Midbrain (tissue), 1 donor: ENCODE data around the gene NCOA4.
"Not testable (repeated sequence)": the region's sequence is repeated elsewhere in the genome, so short reads cannot be mapped to it uniquely, and the experiment has no call there.

Source experiments
- DNase-seq: peaks from one replicate; lab custom pipeline; 2025; lab: John Stamatoyannopoulos, UW

The NCOA4 gene

DNA sequence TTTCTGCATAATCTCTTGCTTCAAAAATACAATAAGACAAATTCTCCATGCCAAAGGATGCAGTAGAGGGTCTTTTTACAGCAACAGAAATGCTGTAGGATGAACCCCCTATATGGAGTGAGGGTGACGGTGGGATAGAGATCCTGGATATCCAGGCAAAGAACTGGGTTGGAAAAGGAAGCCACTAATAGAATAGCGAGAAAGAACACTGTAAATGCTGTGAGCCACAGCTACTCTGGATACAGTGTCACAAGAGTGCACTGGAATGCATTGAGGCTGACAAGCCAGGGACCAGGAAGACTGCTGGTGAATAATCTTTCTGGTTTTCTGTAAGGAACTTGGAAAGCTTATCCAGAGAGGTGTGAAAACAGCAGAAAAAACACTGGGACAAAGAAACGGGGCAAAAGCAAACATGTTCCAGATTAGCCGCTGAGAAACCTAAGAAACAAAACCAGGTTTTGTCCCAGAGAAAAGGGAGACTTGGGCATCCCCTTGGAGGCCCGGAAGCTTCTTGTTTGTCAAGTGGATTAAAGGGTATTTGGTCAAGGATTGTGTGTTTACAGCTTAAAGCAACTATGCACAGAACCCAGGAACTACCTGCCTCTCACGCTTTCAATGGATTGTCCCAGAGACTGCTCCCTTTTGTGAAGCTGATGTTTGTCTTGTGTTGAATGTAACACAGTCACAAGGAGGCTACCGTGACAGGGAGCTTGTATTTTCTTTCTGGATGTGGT lies 21.8 kb upstream of the NCOA4 start:
- no peak for DNase-seq

DNA sequence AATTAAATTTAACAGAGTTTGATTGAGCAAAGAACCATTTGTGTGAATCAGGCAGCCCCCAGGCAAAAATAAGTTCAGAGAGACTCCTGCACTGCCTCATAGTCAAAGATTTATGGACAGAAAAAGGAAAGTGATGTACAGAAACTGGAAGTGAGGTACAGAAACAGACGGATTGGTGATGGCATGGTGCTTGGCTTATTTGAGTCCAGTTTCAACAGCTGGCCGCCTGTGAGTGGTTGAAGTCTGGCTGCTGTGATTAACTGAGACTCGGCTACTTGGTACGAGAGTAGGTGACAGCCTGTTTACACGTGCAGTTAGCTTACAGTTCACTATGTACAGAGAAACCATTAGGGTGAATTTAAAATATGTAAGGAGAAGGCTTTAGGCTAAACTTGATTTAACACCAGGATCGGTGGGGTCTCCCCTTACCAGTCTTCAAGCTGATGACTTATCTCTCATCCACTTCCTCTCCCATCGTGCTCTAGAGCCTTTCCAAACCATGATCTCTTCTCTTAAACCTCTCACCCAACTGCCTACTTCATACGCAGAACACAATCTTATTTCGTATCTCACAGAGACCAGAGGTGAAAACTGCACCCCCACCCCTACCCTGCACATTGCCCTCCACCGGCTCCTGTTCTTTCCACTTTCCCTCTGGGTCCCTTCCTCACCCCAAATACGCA lies 20.7 kb upstream of the NCOA4 start:
- DNase-seq: no peak

DNA sequence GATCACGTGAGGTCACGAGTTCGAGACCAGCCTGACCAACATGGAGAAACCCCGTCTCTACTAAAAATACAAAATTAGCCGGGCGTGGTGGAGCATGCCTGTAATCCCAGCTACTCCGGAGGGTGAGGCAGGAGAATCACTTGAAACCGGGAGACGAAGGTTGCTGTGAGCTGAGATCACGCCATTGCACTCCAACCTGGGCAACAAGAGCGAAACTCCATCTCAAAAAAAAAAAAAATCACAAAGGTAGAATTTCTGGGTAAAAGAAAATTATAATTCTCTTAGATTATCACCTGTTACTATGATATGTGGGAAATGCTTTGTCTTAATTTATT lies 19.0 kb upstream of the NCOA4 start:
- DNase-seq: not testable (repeated sequence)

DNA sequence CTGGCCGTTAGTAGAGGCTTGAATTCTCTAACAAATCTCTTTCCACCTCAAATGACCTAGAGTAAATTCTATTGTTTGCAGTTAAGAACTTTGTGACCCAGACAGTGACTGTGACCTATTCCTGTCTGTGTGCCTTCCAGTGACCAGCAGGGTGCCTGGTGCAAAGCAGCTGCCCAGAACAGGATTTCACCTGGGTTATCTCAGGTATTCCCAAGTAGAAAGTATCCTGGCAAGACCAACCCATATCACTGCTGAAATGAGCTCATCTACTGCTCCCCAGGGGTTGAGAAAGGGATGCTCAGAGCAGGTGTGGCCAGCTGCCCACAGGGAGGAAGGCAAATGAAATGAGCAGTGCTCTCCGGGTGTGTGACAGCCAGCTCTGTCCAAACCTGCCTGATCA lies 17.7 kb upstream of the NCOA4 start:
- no peak for DNase-seq

DNA sequence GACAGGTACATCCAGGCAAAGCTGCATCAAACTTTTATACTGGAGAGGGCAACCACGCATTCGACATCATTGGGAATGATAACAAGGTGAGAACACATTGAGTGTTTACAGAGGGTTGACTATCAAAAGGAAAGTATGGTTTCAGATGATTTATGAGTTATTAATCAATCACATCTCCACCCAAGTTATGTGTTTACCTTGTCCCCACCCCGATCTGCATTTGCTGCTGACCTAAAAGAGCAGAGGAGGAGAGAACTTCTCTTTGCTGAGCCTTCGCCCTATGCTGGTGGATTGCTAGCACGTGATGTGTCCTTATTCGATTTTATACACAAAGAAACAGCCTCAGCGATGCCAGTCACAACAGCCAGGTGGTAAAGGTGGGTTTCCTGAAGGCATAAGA lies 15.8 kb upstream of the NCOA4 start, which contains the start of gene MSMB:
TSS of gene MSMB (minus strand) at position 9 of the 400 bp plus-strand sequence. CDS start 32 bp downstream, outside the sequence.
- no peak for DNase-seq

DNA sequence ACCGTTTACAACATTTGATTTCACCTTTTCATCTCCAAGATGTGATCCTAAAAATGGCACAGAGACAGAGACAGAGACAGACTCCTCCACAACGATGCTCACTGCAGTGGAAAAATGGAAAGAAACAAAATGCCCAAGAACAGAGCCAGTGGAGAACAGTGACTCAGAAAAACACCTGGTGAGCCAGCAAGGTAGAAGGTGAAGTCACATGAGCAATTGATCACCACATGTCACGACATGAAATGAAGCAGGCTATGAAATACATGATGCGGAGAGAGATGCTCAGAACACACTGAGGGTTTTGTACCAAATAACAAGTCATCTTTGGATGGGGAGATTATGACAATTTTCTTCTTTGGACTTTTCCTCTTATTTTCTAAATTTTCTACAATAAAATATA lies 12.1 kb upstream of the NCOA4 start:
- no peak for DNase-seq

DNA sequence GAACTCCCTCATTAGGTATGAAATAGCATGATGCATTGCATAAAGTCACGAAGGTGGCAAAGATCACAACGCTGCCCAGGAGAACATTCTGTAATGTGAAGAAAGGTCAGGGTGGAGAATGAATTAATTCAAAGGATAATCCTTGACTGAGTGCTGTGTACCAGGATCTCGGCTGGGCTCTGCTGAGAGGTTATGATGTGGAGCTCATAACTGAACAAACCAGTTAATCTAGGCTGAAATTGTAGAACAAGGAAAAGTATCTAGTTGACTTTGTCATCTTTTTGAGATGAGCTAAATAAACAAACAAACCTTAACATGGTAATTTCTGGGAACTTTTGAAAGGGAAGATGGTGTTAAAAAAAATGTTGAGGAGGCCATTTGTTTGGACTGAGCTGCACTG lies 9.6 kb upstream of the NCOA4 start:
- no peak for DNase-seq

DNA sequence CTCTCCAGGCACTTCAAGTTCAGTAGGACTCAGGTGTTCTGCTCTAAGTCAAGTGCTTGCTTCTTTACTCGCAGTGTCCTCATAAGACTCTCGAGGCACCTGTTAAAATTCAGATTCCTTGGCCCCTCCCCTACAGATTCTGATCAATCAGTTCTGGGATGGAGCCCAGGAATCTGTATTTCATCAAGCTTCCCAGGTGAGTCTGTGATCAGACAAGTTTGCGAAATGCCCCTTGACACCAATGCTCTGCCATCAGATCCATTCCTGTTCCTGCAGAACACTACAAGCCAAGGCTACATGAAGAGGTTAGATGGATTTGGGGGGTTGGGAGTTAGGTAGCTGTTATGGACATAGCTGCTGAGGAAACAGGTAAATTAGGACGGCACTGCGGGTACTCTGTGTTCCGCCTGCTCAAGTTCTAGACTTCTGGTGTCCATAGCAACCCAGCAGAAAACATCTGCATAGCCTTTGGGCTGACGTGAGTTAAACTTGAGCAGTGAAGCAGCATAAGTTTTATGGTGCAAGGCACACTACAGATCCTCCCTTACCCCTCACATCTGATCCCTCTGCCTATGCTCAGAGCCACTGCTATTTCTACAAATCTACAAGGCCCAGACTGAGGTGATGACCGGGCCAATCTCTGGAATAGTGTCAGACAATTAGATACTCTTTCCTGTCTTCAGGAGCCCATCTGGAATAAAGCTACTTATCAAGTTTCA lies 6.8 kb upstream of the NCOA4 start:
- DNase-seq: no peak

DNA sequence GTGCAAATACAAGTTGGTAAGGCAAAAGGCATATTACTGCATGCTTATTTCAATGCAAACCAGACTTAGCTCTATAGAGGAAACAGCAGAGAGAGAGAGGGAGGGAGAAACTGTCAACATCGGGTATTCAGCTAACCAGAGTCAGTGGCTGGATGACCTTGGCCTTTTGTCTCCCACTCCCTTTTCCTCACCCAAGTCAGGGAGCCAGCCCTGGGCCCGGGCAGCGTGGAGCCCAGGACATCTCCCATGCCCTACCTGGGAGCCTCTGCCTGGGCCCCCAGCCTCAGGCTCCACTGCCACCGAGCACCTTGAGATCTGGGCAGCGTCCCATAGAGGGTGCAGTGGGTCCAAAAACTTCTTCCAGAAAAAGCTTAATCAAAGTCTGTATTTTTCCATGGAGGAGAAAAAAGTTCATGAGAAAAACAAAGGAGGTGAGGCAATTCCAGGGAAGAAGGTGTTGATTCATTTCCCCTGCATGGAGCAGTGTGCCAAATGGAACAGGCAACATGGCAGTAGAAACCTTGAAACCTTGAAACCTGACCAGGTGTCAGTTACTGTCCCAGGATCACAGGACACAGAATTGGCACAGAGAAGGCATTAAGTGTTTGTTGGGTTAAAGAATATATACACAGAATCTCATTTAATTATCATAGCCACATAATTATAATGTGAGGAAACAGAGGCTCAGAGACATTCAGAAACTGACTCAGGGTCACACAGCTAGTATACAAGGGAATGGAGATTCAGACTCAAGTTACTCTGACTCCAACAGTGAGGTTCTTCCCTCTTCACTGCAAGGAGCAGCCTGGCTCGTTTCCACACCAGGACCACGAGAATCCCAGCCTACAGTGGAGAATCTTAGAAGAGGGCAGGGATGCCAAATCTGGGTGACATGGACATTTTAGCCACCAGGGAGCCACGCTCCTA lies 5.8 kb upstream of the NCOA4 start:
- no peak for DNase-seq

DNA sequence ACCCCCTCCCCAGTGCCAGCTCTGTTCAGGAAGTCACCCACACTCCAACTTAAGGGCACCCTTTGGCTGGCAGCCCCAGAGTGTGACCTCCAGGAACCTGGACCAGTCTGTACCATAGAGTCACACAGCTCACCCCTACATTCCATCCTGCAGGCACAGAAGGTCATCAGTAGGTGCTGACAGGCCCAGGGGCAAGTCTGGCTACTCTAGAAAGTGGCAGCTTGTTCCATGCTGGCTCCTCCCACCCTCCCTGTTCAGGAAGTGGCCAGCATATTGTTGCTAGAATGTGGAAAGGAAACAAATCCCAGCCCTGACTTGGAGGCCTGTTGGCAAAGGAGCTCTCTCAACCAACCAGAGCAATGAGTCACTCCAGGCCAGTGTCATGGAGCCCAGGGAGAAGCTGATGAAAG lies 3.2 kb upstream of the NCOA4 start:
- no peak for DNase-seq

DNA sequence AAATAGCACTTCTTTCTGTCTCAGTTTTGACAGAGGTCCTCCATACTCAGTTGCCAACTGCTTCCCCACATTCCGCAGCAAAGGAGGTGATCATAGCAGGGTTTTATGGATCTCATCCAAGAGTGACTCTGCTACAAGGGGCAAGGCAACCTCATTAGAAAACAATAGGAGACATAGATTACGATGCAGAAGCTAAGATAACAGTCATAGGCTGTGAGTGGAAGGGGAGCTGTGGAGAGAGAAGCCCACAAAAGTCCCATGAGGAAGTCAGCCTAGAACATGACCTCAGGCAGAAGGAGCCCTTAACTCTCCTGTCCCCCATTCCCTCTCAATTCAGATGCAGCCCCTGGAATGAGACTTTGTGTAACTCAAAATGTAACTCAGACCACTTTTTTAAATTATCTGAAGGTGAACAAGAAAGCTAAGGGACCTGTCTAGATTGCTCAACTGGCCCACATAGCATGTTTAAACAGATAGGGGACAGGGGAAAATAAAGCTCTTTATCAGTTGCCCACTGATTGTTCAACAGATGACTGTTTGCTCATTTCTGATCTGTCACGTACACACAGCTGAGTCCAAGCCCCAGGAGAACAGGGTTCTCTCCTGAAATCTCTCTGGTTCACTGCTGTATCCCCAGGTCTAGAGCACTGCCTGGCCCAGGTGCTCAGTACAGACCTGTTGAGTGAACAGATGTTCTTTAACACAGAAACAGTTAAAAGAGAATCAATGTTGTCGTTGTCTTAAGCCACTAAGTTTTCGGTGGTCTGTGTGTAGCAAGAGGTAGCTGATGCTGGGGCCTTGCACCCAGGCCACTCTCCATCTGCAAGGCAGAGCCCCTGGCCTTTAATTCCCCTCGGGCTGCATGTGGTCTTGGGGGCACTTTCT lies 1.5 kb upstream of the NCOA4 start:
- DNase-seq: no peak

DNA sequence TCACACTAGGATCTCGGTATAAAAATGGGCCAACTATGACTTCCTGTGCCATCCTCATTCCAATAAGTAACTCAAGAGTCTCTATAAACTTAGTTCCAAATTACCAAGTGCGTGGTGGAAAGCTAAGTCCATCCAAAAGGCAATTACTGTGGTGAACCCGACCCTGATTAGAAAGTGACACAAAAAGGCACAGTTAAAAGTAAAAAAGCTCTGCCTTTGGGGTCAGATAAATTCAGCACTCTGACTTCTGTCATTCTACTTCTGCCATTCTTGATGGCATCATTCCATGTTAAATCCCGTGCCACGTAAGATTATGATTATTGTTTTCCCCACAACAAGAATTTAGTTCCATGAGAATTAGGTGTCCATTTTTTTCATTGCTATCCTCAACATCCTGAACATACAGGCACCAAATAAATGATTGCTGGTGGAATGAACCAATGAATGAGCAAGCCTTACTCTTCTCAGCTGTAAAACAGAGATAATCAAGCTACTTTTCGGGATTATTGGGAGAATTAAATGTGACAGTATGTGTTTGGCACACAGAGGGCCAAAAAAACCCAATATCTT lies 877 bp downstream of the NCOA4 start:
- DNase-seq: no peak

DNA sequence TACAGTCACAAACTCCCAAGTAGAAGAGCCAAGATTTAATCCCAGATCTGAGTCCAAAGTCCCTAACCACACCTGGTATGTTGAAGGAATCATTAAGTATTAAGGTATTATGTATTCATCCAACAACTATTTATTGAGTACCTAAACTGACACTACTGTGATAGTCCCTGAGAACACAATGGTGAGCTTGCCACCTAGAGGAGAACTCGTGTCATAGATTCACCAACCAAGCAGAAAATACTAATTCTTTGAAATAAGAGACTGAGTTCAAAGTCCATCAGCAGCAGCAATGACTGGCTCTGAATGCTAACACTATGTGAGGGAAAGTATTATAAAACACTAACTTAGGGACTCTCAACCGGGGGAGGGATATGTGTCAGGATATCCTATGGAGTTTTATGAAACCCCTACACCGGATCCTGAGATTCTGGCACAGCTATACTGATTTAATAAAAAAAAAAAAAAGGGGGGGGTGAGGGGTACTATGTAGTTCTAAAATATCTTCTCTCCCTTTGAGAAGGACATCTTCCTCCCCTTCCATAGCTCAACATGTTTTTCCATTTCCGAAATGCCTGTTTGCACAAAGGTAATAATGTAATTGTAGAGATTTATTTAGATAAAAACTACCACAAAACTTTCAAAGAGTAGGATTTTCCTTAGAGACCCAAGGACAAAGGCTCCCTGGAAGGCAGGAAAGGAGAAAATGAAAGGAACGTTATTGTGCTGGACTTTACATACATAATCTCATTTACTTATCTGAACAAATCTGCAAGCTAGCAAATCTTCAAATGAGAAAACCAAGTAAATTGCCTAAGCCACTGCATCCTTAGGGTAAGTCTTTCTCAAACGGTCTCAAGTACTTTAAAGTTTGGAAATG lies 1.6 kb downstream of the NCOA4 start:
- DNase-seq: peak; percentile 21

DNA sequence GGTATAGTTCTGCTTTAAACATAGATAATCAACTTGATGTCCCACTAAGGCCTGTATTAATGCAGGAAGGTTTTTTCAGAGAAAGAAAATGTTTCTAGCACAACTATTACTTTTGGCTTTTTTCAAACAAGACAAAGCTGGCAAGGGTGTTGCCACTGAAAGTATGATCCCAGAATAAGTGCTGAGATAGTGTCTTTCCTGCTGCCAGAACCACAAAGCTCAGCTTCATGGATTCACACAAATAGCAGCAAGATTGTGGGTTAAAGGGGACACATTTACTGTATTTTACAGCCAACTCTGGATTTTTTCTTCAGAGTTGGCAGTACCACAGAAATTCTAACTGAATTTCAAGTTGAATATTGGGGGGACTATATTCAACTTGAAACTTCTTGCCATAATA lies 4.3 kb downstream of the NCOA4 start:
- no peak for DNase-seq

DNA sequence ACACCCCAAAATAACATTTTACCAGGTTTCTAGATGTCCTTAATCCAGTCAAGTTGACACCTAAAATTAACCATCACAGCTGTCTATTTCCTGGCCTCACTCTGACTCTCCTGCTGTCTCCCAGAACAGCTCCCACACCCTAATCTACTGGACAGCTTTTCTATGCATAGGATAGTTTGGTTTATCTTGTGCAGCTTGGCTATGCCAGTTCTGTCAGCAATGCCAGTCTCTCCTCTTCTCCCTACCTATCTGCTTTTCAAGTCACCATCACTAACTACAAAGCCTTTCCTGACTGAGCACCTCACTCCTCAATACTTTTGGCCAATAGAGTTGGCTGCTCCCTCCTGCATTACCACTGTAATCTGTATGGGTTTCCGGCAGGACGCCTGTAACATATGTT lies 5.0 kb downstream of the NCOA4 start:
- no peak for DNase-seq

DNA sequence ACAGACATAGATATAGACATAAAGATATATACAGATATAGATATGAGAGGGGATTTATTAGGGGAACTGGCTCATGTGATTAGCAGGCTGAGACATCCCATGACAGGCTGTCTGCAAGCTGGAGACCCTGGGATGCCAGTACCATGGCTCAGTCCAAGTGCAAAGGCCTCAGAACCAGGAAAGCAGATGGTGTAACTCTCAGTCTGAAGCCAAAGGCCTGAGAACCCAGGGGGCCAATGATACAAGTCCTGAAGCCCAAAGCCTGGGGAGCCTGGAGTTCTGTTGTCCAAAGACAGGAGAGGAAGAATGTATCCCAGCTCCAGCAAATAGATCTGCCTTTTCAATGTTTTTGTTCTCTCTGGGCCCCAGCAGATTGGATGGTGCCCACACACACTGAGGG lies 5.5 kb downstream of the NCOA4 start:
- DNase-seq: no peak

DNA sequence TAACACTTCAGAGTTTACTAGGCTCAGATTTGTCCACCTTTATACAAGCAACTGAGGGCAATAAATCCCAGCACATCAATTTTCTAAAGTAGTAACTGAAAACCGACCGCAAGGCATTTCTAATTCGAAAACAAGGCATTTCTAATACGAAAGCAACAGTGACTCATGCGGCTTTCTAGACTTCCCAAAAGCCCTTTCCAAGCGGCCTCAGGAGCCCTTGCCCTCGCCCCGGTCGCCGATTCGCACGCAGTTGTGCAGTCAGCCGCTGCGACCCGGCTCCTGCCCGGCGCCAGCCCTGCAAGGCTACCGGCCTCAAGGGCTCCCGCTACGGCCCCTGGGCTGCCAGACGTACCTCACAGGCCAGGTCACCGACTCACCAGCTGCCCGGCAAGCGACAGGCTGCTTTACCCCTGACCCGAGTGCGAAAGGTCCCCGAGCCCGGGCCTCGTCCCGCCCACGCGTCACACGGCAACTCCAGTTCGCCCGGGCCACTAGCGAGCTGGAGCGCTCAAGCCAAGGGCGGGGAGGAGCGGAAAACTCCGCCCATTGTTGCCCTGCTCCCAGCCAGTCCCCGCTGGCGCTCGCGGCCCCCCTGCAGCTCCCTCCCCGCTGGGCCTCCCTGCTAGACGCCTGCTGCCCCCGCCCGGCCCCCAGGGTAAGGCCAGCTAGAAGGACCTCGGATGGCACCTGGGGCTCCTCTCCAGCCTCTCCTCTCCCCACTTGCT lies 7.3 kb downstream of the NCOA4 start:
- peak; percentile 91 for DNase-seq

DNA sequence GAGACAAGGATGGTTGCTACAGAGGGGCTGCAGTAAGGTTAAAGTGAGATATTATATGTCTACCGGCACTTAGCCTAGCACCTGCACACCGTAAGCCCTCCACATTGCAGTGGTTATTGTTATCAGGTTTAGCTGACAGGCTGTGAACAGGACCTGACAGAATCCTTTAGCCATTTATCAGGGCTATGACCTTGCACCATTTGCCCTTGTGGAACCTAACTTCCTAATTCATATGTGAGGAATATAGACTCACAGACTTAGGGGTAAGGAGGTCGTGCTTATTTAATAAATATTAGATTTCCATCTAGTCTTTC lies 10.1 kb downstream of the NCOA4 start:
- no peak for DNase-seq
